ENCODE results near the gene EEF1G. TPM values are rescaled to one million over a fixed set of nuclear protein-coding genes. Genes with fewer than 3 reads are reported as not detected.
"Not testable (repeated sequence)": the region's sequence is repeated elsewhere in the genome, so short reads cannot be mapped to it uniquely, and the experiment has no call there.

EEF1G gene
- polyA plus RNA-seq, 2 of the 4 experiments (the other 2 are of a cell fraction) = 1,570 to 1,728 TPM

DNA sequence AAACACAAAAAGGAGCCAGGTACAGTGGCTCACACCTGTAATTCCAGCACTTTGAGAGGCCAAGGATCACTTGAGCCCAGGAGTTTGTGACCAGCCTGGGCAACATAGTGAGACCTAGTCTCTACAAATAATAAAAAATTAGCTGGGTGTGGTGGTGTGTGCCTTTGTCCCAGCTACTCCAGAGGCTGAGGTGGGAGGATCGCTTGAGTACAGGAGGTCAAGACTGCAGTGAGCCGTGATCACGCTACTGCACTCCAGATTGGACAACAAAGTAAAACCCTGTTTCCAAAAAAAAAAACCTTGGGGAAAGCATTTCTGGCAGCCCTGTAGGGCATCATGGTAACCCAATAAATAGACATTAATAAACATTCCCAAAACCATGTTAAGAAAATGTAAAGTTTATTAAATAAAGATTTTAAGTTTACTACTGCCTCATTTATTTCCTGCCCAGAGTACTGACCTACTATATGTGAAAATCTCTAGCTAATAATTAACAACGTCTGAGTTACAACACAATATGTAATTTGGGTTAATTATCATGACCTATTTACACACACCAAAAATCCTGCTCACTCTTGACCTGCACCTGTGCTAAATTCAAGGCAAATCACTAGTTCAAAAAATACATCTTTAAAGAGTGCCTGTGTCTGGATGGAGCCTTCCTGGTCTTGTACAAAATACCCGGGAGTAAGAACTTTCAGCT, 8.4 kb downstream of the EEF1G start:
- ChIA-PET POLR2A (interaction anchor here (1.0 to 1.4 kb wide), 2 partner anchors 9 to 26 kb away, joined by 3 to 4 read pairs; partner anchors contain the start of genes EEF1G and TUT1), CTCF (interaction anchor here (1.1 to 4.1 kb wide), 11 partner anchors 7 to 184 kb away, joined by 3 to 26 read pairs (median 4); partner anchors contain the start of gene AHNAK)
- H3K4me2 ChIP-seq = peak overlapping the region; percentile 19; the same call in 2 of the 3 replicates
- TF ChIP-seq RCOR1 (IDR thresholded peaks at IDR 0.05; ENCODE audit: low read depth, low read length) (no peak), EHMT2 (IDR thresholded peaks at IDR 0.05; ENCODE audit: low read depth) (no peak), ZFP36 (IDR thresholded peaks at IDR 0.05; ENCODE audit: borderline replicate concordance, partially characterized antibody) (no peak), FOXS1 (CRISPR knock-in tag; IDR thresholded peaks at IDR 0.05) (no peak)
- TF ChIP-seq, protein P1, sequence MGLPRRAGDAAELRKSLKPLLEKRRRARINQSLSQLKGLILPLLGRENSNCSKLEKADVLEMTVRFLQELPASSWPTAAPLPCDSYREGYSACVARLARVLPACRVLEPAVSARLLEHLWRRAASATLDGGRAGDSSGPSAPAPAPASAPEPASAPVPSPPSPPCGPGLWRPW (IDR thresholded peaks at IDR 0.05) = no peak
- TF ChIP-seq, protein P2, sequence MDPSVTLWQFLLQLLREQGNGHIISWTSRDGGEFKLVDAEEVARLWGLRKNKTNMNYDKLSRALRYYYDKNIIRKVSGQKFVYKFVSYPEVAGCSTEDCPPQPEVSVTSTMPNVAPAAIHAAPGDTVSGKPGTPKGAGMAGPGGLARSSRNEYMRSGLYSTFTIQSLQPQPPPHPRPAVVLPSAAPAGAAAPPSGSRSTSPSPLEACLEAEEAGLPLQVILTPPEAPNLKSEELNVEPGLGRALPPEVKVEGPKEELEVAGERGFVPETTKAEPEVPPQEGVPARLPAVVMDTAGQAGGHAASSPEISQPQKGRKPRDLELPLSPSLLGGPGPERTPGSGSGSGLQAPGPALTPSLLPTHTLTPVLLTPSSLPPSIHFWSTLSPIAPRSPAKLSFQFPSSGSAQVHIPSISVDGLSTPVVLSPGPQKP (IDR thresholded peaks at IDR 0.05; ENCODE audit: low read depth, low read length) = no peak
- WGBS (ENCODE audit: missing lambda C conversion rate) = 71% methylated on average over 5 of the region's 5 CpGs
- H3K4me3 ChIP-seq = no peak overlapping the region
- H3K4me1 ChIP-seq = peaks cover 82% of the 10 kb centered on the region
- H3K27ac ChIP-seq = no peak overlapping the region
- DNase-seq (ENCODE audit: low read depth in 1 of 2, low spot score in 1 of 2) (no peak), FAIRE-seq (no peak), ATAC-seq (no peak)
- no peaks in the 10 kb centered on the region for H3K9me3 ChIP-seq

DNA sequence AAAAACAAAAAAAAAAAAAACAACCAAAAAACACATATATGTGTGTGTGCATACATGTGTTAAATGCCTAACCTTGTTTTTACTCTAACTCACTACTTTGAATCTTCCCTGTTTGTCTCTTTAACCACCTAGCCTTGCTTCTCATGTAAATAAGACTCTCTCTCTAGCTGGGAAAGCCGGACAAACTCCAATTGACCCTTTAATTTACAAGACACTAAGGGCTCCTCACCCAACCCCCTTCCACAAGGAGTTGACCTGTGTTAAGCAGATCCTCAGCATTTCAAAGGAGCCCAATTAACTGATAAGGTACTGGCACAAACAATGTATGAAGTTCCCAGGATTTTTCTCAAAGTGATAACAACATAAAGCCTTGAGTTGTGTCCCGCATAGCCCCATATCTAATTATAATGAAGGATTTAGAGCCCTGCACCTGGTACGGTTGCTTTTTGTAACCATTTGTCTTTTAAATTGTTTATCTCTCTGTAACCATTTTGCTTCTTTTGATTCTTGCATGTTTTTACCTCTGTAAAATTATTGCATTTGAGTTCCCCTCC, 11.9 kb downstream of the EEF1G start:
- 62% methylated on average over 3 of the region's 3 CpGs for WGBS (ENCODE audit: missing lambda C conversion rate)
- H3K4me3 ChIP-seq; FAIRE-seq; DNase-seq (ENCODE audit: low read depth in 1 of 2, low spot score in 1 of 2); H3K9me3 ChIP-seq; ATAC-seq: not testable (repeated sequence)
- H3K4me1 ChIP-seq = peaks cover 91% of the 10 kb centered on the region
- H3K27ac ChIP-seq = peak overlapping the region in 1 of 2 experiments; percentile 32; a peak in 1 of 6 replicates
- H3K4me2 ChIP-seq = peak overlapping the region; percentile 46; the same call in 2 of the 3 replicates
- ChIA-PET CTCF (interaction anchor here (0.6 to 12.6 kb wide), 19 partner anchors 9 to 180 kb away, joined by 3 to 296 read pairs (median 11); partner anchors contain the start of genes AHNAK, C11orf98, CSKMT and EEF1G), POLR2A (interaction anchor here (0.9 to 1.7 kb wide), 3 partner anchors 12 to 91 kb away, joined by 3 to 13 read pairs (median 4); partner anchors contain the start of genes EEF1G and INTS5)

DNA sequence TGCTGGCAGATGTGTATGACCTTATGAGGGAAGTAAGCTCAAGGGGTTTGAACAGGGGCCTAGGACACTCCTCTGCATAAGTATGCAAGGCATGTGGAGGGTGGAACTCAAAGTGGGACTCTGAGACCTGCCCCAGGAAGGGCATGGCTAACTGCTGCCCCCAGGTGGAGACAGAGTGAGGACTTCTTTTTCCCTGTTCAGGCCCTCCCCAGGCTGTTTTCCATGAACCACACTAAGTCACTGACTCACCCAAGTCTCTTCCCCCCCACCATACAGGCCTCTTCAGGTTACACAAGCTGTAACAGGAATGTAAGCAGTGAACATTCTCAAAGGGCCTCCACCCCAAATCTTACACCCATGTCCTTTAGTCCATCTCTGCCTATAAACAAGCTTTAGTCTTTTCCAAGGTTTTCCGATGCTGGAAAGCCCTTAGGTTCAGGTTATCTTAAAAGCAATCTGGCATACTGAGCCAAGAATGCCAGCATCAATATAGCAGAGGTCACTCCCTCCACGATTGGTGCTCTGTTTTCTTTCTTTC, 13.1 kb downstream of the EEF1G start:
- H3K4me2 ChIP-seq = peak overlapping the region; percentile 46
- H3K27ac ChIP-seq = peak overlapping the region; percentile 47 to 94; a peak in 5 of 6 replicates
- H3K9me3 ChIP-seq = no peaks in the 10 kb centered on the region
- ChIA-PET POLR2A (interaction anchor here (0.9 to 1.7 kb wide), 10 partner anchors 13 to 166 kb away, joined by 3 to 13 read pairs (median 4); partner anchors contain the start of genes AHNAK, C11orf98, CSKMT and EEF1G), CTCF (interaction anchor here (0.6 to 12.6 kb wide), 50 partner anchors 10 to 357 kb away, joined by 3 to 296 read pairs (median 4); partner anchors contain the start of genes AHNAK, ASRGL1, C11orf98 and CSKMT)
- TF ChIP-seq NR3C1 (IDR thresholded peaks at IDR 0.05) (no peak), PHF8 (IDR thresholded peaks at IDR 0.05; ENCODE audit: borderline replicate concordance, low read depth) (no peak), GATA3 (IDR thresholded peaks at IDR 0.05; ENCODE audit: borderline replicate concordance) (peak; percentile 68; the same call in 1 of the 2 replicates), RARB (CRISPR knock-in tag; IDR thresholded peaks at IDR 0.05) (no peak), TFCP2L1 (CRISPR knock-in tag; IDR thresholded peaks at IDR 0.05) (no peak), SMC3 (IDR thresholded peaks at IDR 0.05) (peak; percentile 93), FOSL2 (IDR thresholded peaks at IDR 0.05) (0 out of 2 replicates have a peak, but pooled peaks have one; percentile 8), FOSL2 (CRISPR knock-in tag; IDR thresholded peaks at IDR 0.05) (peak; percentile 87), RAD21 (conservative IDR thresholded peaks at IDR 0.05 in 1 of 2, IDR thresholded peaks at IDR 0.05 in 1 of 2) (peak; percentile 91 to 93), BHLHE40 (IDR thresholded peaks at IDR 0.05; ENCODE audit: low read depth, low read length) (no peak), MAZ (IDR thresholded peaks at IDR 0.05; ENCODE audit: borderline replicate concordance, low read depth, low read length) (0 out of 2 replicates have a peak, but pooled peaks have one; percentile 58), RFX5 (IDR thresholded peaks at IDR 0.05) (peak; percentile 37; the same call in 1 of the 2 replicates), CEBPB (IDR thresholded peaks at IDR 0.05) (peak in 1 of 2 experiments; percentile 39; a peak in 1 of 4 replicates), MYC (IDR thresholded peaks at IDR 0.05; ENCODE audit: borderline replicate concordance, low read length) (0 out of 2 replicates have a peak, but pooled peaks have one; percentile 47), EP300 (IDR thresholded peaks at IDR 0.05) (0 out of 5 replicates have a peak, but pooled peaks of 1 of the 2 experiments have one; percentile 10)
- TF ChIP-seq, protein P3, sequence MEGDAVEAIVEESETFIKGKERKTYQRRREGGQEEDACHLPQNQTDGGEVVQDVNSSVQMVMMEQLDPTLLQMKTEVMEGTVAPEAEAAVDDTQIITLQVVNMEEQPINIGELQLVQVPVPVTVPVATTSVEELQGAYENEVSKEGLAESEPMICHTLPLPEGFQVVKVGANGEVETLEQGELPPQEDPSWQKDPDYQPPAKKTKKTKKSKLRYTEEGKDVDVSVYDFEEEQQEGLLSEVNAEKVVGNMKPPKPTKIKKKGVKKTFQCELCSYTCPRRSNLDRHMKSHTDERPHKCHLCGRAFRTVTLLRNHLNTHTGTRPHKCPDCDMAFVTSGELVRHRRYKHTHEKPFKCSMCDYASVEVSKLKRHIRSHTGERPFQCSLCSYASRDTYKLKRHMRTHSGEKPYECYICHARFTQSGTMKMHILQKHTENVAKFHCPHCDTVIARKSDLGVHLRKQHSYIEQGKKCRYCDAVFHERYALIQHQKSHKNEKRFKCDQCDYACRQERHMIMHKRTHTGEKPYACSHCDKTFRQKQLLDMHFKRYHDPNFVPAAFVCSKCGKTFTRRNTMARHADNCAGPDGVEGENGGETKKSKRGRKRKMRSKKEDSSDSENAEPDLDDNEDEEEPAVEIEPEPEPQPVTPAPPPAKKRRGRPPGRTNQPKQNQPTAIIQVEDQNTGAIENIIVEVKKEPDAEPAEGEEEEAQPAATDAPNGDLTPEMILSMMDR (IDR thresholded peaks at IDR 0.05) = peak; percentile 89
- TF ChIP-seq, protein P4, sequence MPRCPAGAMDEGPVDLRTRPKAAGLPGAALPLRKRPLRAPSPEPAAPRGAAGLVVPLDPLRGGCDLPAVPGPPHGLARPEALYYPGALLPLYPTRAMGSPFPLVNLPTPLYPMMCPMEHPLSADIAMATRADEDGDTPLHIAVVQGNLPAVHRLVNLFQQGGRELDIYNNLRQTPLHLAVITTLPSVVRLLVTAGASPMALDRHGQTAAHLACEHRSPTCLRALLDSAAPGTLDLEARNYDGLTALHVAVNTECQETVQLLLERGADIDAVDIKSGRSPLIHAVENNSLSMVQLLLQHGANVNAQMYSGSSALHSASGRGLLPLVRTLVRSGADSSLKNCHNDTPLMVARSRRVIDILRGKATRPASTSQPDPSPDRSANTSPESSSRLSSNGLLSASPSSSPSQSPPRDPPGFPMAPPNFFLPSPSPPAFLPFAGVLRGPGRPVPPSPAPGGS (IDR thresholded peaks at IDR 0.05) = no peak
- TF ChIP-seq, protein P5, sequence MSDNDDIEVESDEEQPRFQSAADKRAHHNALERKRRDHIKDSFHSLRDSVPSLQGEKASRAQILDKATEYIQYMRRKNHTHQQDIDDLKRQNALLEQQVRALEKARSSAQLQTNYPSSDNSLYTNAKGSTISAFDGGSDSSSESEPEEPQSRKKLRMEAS (IDR thresholded peaks at IDR 0.05) = peak; percentile 65
- peaks cover 91% of the 10 kb centered on the region for H3K4me1 ChIP-seq
- 5% methylated on average over 2 of the region's 2 CpGs for WGBS (ENCODE audit: missing lambda C conversion rate)
- DNase-seq (ENCODE audit: low read depth in 1 of 2, low spot score in 1 of 2) = peak; percentile 90 to 95
- no peak for FAIRE-seq
- H3K4me3 ChIP-seq = no peak overlapping the region
- ATAC-seq = peak; percentile 70 to 78

Measured in A549 (cell line).